T-helper 17 cell (primary cell): Measurements from ENCODE around the gene TSPAN31. TPM values are rescaled to one million over a fixed set of nuclear protein-coding genes. Genes with fewer than 3 reads are reported as not detected.
"Not testable (repeated sequence)": the region's sequence is repeated elsewhere in the genome, so short reads cannot be mapped to it uniquely, and the experiment has no call there.

Source experiments
- ATAC-seq: fragments of 150-1000 bp; cut with Tn5 transposase; 2 replicates; pipeline ENCODE4 v1.10.0; 2021; ENCODE audit warnings: mild to moderate bottlenecking, moderate library complexity
- DNase-seq, 3 donors: peaks; one replicate each; pipeline versions ENCODE4 v3.0.0 to v3.0.0-alpha.2; 2020 to 2021
- H3K9me3 ChIP-seq: one replicate; pipeline ENCODE4 v1.7.0; 2013; ENCODE audit warnings: low read length, mild to moderate bottlenecking; ENCODE audit not compliant: control insufficient read depth, poor library complexity, severe bottlenecking
- H3K27ac Mint-ChIP-seq: one replicate; pipeline ENCODE4 v1.8.0; 2022; ENCODE audit warnings: mild to moderate bottlenecking, moderate library complexity, mixed read lengths
- H3K27me3 Mint-ChIP-seq: one replicate; pipeline ENCODE4 v1.8.0; 2022; ENCODE audit warnings: mixed read lengths
- H3K36me3 Mint-ChIP-seq: one replicate; pipeline ENCODE4 v1.8.0; 2022; ENCODE audit warnings: low read depth, mixed read lengths
- H3K4me1 Mint-ChIP-seq: one replicate; pipeline ENCODE4 v1.8.0; 2022; ENCODE audit warnings: mild to moderate bottlenecking, mixed read lengths
- H3K4me3 Mint-ChIP-seq: one replicate; pipeline ENCODE4 v1.8.0; 2022; ENCODE audit warnings: mild to moderate bottlenecking, moderate library complexity, mixed read lengths
- total RNA-seq, 4 donors: library from RNA in 2 of 4; stranded (reverse) in 2 of 4; gene quantifications; one replicate each; pipeline ENCODE4 v1.2.3 and lab custom pipeline; 2022 to 2026

TSPAN31 gene
- total RNA-seq (10 to 100 TPM in 1 of 2 donors, 1 to 10 TPM in 1; 9.6 to 11.8 TPM), total RNA-seq (lab: John Stamatoyannopoulos, UW) (19.0 to 39.5 reads per million in 2 donors)

GRCh38 chr12:57744777-57745484 is at the start of gene TSPAN31:
TSPAN31 (plus strand) TSS chr12:57745039; CDS start chr12:57745155, 116 bp downstream.
- ATAC-seq = peak; percentile 84
- H3K4me1 Mint-ChIP-seq = peaks cover 46% of the 10 kb centered on the region
- H3K27me3 Mint-ChIP-seq = no peaks in the 10 kb centered on the region
- peak; percentile 82 to 86 (median 84) for DNase-seq
- no peaks in the 10 kb centered on the region for H3K9me3 ChIP-seq
- H3K27ac Mint-ChIP-seq = peak within 1 kb of the TSS; percentile 99
- peak within 1 kb of the TSS; percentile 97 for H3K4me3 Mint-ChIP-seq
- H3K36me3 Mint-ChIP-seq = no peaks in the 10 kb centered on the region

- Mint-ChIP-seq H3K27ac (peak overlapping the region; percentile 19), H3K4me1 (peaks cover 32% of the 10 kb centered on the region), H3K36me3 (peaks cover 14% of the 10 kb centered on the region), H3K27me3 (no peaks in the 10 kb centered on the region), H3K4me3 (peak overlapping the region; percentile 73)
- no peak for DNase-seq
- H3K9me3 ChIP-seq = no peaks in the 10 kb centered on the region
- ATAC-seq = no peak
These were observed 48.9 kb upstream of the TSPAN31 start for GRCh38 chr12:57695770-57696432.

DNA sequence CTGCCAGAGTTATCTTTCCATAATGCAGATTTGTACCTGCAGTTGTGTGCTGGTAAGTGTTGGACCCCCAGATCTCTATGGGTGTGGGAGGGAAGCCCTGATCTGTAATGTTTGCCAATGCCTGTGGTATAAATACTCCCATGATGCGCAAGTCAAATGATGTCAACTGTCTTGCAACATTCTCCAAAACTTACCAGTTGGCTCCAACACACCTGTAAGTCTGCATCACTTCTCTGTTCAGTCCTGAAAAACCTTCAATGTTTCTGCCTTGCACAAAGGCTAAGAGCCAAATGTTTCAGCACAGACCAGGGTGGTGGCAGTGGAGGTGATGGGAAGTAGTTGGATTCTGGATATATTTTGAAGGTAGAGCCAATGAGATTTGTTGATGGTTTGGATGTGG is 47.8 kb upstream of the TSPAN31 start:
- Mint-ChIP-seq H3K27ac (no peak overlapping the region), H3K27me3 (no peaks in the 10 kb centered on the region), H3K4me3 (no peak overlapping the region), H3K36me3 (peaks cover 14% of the 10 kb centered on the region), H3K4me1 (peaks cover 32% of the 10 kb centered on the region)
- ATAC-seq (no peak), DNase-seq (no peak)
- no peaks in the 10 kb centered on the region for H3K9me3 ChIP-seq

DNA sequence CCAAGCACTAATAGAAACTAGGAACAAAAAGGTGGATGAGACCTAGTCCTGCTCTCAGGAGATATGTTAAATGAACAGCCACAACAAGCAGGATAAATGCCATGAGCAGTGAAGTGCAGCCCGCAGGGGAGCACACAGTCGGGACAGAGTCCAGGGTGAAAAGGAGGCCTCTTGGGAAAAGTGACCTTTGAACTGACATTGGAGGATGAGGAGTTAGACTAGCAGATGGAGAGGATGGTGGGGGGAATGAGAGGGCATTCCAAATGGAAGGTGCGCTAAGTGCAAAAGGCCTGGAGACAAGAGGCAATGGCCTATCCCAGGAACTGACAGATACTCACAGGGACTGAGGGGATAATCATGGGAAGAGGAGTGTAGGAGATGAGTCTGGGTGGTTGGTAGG is 46.4 kb upstream of the TSPAN31 start:
- Mint-ChIP-seq H3K36me3 (peaks cover 16% of the 10 kb centered on the region), H3K4me3 (no peak overlapping the region), H3K4me1 (peaks cover 32% of the 10 kb centered on the region), H3K27me3 (no peaks in the 10 kb centered on the region), H3K27ac (peak overlapping the region; percentile 47)
- no peak for DNase-seq
- ATAC-seq = no peak
- H3K9me3 ChIP-seq = no peaks in the 10 kb centered on the region

GRCh38 chr12:57700317-57700716 is 44.5 kb upstream of the TSPAN31 start:
- H3K27ac Mint-ChIP-seq = no peak overlapping the region
- ATAC-seq = no peak
- peak overlapping the region; percentile 41 for H3K4me3 Mint-ChIP-seq
- no peak for DNase-seq
- peaks cover 32% of the 10 kb centered on the region for H3K4me1 Mint-ChIP-seq
- H3K9me3 ChIP-seq = peaks cover 8% of the 10 kb centered on the region
- H3K27me3 Mint-ChIP-seq = no peaks in the 10 kb centered on the region
- peaks cover 19% of the 10 kb centered on the region for H3K36me3 Mint-ChIP-seq

GRCh38 chr12:57707250-57707649 is 37.6 kb upstream of the TSPAN31 start:
- DNase-seq (no peak), ATAC-seq (no peak)
- H3K27ac Mint-ChIP-seq = no peak overlapping the region
- H3K9me3 ChIP-seq = peaks cover 8% of the 10 kb centered on the region
- H3K27me3 Mint-ChIP-seq = no peaks in the 10 kb centered on the region
- peaks cover 7% of the 10 kb centered on the region for H3K36me3 Mint-ChIP-seq
- H3K4me3 Mint-ChIP-seq = no peak overlapping the region
- no peaks in the 10 kb centered on the region for H3K4me1 Mint-ChIP-seq

GRCh38 chr12:57708296-57708695 is 36.5 kb upstream of the TSPAN31 start:
- H3K27me3 Mint-ChIP-seq = no peaks in the 10 kb centered on the region
- ATAC-seq = no peak
- no peak overlapping the region for H3K4me3 Mint-ChIP-seq
- H3K9me3 ChIP-seq = peaks cover 8% of the 10 kb centered on the region
- no peak overlapping the region for H3K27ac Mint-ChIP-seq
- no peak for DNase-seq
- H3K36me3 Mint-ChIP-seq = peaks cover 7% of the 10 kb centered on the region
- H3K4me1 Mint-ChIP-seq = no peaks in the 10 kb centered on the region

GRCh38 chr12:57712701-57713100 is 32.1 kb upstream of the TSPAN31 start:
- DNase-seq = no peak
- H3K9me3 ChIP-seq = no peaks in the 10 kb centered on the region
- Mint-ChIP-seq H3K4me1 (no peaks in the 10 kb centered on the region), H3K36me3 (peaks cover 5% of the 10 kb centered on the region), H3K4me3 (no peak overlapping the region), H3K27ac (no peak overlapping the region), H3K27me3 (no peaks in the 10 kb centered on the region)
- no peak for ATAC-seq

DNA sequence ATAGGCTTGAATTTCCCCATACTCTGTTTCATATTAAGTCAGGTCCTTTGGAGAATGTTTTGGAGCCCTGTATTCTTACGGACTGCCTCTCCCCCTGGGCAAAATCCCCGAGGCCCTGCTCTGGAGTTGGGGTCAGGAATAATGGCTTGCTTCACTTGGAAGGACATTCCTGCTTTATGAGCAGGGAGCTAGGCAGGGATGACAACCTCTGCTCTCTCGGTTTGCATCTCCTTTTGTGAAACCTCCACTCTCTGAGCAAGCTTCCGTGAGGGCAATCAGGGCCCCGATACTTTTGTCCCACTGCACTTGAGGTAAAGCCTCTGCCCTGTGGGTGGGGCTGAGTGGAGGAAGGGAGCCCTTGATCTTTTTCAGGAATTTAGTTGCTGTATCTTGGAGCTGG is 31.6 kb upstream of the TSPAN31 start:
- Mint-ChIP-seq H3K4me1 (peaks cover 2% of the 10 kb centered on the region), H3K27me3 (no peaks in the 10 kb centered on the region), H3K4me3 (no peak overlapping the region), H3K36me3 (peaks cover 7% of the 10 kb centered on the region), H3K27ac (no peak overlapping the region)
- no peak for DNase-seq
- ATAC-seq = no peak
- no peaks in the 10 kb centered on the region for H3K9me3 ChIP-seq

DNA sequence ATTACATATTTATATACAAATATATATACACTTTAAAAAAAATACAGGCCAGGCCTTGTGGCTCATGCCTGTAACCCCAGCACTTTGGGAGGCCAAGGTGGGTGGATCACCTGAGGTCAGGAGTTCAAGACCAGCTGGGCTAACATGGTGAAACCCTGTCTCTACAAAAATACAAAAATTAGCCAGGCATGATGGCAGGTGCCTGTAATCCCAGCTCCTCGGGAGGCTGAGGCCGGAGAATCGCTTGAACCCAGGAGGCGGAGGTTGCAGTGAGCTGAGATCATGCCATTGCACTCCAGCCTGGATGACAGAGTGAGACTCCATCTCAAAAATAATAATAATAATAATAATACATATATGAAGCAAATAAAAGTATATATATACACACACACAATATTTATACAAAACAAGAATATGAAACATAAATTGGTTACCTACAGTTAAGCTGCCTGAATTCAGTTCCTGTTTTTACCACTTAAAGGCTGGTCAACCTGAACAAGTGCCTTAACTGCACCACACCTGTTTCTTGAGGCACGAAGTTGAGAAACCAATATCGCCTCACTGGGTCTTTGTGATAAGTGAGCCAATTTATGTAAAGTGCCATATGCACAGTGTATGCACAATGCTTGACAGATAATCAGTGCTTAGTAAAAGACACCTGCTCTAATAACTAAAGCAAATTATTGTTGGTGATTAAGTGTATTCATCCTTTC is 29.6 kb upstream of the TSPAN31 start:
- not testable (repeated sequence) for H3K9me3 ChIP-seq, H3K4me3 Mint-ChIP-seq, DNase-seq, H3K27me3 Mint-ChIP-seq, H3K4me1 Mint-ChIP-seq
- peak; percentile 30 for ATAC-seq
- Mint-ChIP-seq H3K36me3 (peaks cover 10% of the 10 kb centered on the region), H3K27ac (peak overlapping the region; percentile 34)

GRCh38 chr12:57715786-57716185 is 29.1 kb upstream of the TSPAN31 start:
- Mint-ChIP-seq H3K4me3 (no peak overlapping the region), H3K36me3 (peaks cover 10% of the 10 kb centered on the region), H3K4me1 (peaks cover 7% of the 10 kb centered on the region), H3K27me3 (no peaks in the 10 kb centered on the region), H3K27ac (peak overlapping the region; percentile 34)
- H3K9me3 ChIP-seq = no peaks in the 10 kb centered on the region
- ATAC-seq (no peak), DNase-seq (no peak)

- H3K9me3 ChIP-seq = no peaks in the 10 kb centered on the region
- Mint-ChIP-seq H3K4me3 (no peak overlapping the region), H3K36me3 (peaks cover 10% of the 10 kb centered on the region), H3K27me3 (no peaks in the 10 kb centered on the region), H3K4me1 (peaks cover 7% of the 10 kb centered on the region), H3K27ac (no peak overlapping the region)
- ATAC-seq (no peak), DNase-seq (no peak)
These were observed 28.5 kb upstream of the TSPAN31 start for GRCh38 chr12:57716305-57716704.

DNA sequence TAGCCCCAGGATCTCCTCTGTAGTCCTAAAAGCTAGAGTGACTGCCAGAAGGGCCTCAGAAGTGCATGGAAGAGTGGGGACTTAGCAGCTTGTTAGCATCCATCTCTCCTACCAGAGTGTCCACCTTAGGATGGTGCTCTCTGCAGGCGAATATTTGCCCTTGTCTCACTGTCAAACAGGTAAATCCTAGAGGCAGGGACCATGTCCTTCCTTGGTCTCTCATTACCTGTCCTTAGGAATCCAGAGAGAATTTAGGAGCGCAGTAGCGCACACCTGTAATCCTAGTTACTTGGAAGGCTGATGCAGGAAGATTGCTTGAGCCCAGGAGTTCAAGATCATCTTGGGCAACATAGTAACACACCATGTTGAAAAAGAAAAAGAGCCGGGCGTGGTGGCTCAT is 27.7 kb upstream of the TSPAN31 start:
- Mint-ChIP-seq H3K4me3 (no peak overlapping the region), H3K27ac (peak overlapping the region; percentile 19), H3K4me1 (peaks cover 13% of the 10 kb centered on the region), H3K36me3 (peaks cover 13% of the 10 kb centered on the region), H3K27me3 (no peaks in the 10 kb centered on the region)
- DNase-seq (no peak), ATAC-seq (no peak)
- no peaks in the 10 kb centered on the region for H3K9me3 ChIP-seq
